K562 (cell line): Measurements from ENCODE around the gene DBNDD1. TPM values are rescaled to one million over a fixed set of nuclear protein-coding genes. Genes with fewer than 3 reads are reported as not detected.

Experiments used
- ATAC-seq: fragments of 200-7000 bp; cut with Tn5 transposase; 3 replicates; pipeline ENCODE4 v1.9.1; 2020; ENCODE audit warnings: moderate library complexity
- BruUV-seq: library from RNA; stranded (reverse); fragments of 400-500 nt; replicated peaks from 2 replicates; lab custom pipeline; 2021; lab: Mats Ljungman, UMichigan
- CTCF ChIA-PET: fragments of 300-600 bp; formaldehyde crosslinking; extraction: SDS; loops from one replicate; lab custom pipeline; 2021; ENCODE audit warnings: low intra/inter-chr PET ratio; lab: Yijun Ruan, JAX
- POLR2A ChIA-PET: fragments of 300-600, 350-650 bp; sonication (Branson Sonifier 250); formaldehyde crosslinking; extraction: SDS; loops from one replicate; lab custom pipeline; 2021; ENCODE audit warnings: antibody characterized with exemption, inconsistent platforms; lab: Yijun Ruan, JAX
- DNase-seq, 4 experiments: peaks; one replicate each; pipeline versions ENCODE4 v3.0.0 to v3.0.0-alpha.2; 2011 to 2018; ENCODE audit warnings: low spot score in 3 of 4, mixed read lengths in 3 of 4; ENCODE audit errors: extremely low read depth in 1 of 4
- FAIRE-seq: peaks from 2 replicates; lab custom pipeline; 2011; peaks lifted over from hg19 to GRCh38; lab: Jason Lieb, UNC
- H2AFZ ChIP-seq: 2 replicates; pipeline ENCODE4 v1.6.0; 2011; ENCODE audit warnings: low read depth, low read length, control low read depth, inconsistent platforms
- H3K27ac ChIP-seq: fragments of 200-600 bp; 3 replicates; pipeline ENCODE4 v1.8.0; 2011; ENCODE audit warnings: low read depth, mild to moderate bottlenecking, control low read depth, inconsistent platforms, low read length, moderate library complexity, mixed read lengths; ENCODE audit errors: extremely low read depth
- H3K27me3 ChIP-seq, 2 experiments: fragments of 300-600 bp in 1 of 2; 2 replicates in 1 of 2; 3 replicates in 1 of 2; pipeline versions ENCODE4 v1.6.0 to v1.8.0; 2011; ENCODE audit warnings: inconsistent platforms in 2 of 2, low read length in 2 of 2, mild to moderate bottlenecking in 1 of 2, mixed read lengths in 1 of 2, moderate library complexity in 1 of 2; ENCODE audit not compliant: control insufficient read depth in 2 of 2, insufficient read depth in 2 of 2
- H3K36me3 ChIP-seq: fragments of 300-600 bp; 3 replicates; pipeline ENCODE4 v1.8.0; 2011; ENCODE audit warnings: mild to moderate bottlenecking, low read length, inconsistent platforms; ENCODE audit not compliant: control insufficient read depth, insufficient read depth
- H3K4me1 ChIP-seq, 2 experiments: fragments of 200-600 bp in 1 of 2; replicated peaks in 1 of 2; 2 replicates in 1 of 2; 3 replicates in 1 of 2; pipeline versions ENCODE4 v1.5.1 to v1.8.0; 2011; ENCODE audit warnings: inconsistent platforms in 2 of 2, low read length in 2 of 2, mild to moderate bottlenecking in 1 of 2, mixed read lengths in 1 of 2, moderate library complexity in 1 of 2; ENCODE audit not compliant: control insufficient read depth in 2 of 2, insufficient read depth in 2 of 2
- H3K4me2 ChIP-seq: 2 replicates; pipeline ENCODE4 v1.6.1; 2011; ENCODE audit warnings: low read length, control low read depth, inconsistent platforms, mixed read lengths; ENCODE audit not compliant: insufficient read depth
- H3K4me3 ChIP-seq: fragments of 200-600 bp; sonication (generic), shearing (Covaris generic); 2 replicates; pipeline ENCODE4 v1.5.1; 2016; ENCODE audit warnings: control low read depth, inconsistent platforms
- H3K79me2 ChIP-seq: fragments of 200-600 bp; 3 replicates; pipeline ENCODE4 v1.8.0; 2011; ENCODE audit warnings: low read length, inconsistent platforms; ENCODE audit not compliant: control insufficient read depth, insufficient read depth
- H3K9ac ChIP-seq, 2 experiments: 2 replicates each; pipeline versions ENCODE4 v1.6.0 to v1.6.1; 2011; ENCODE audit warnings: low read depth in 2 of 2, low read length in 2 of 2, control low read depth in 1 of 2, inconsistent platforms in 1 of 2, mild to moderate bottlenecking in 1 of 2, mixed read lengths in 1 of 2; ENCODE audit not compliant: insufficient read depth in 1 of 2
- H3K9me1 ChIP-seq: one replicate; pipeline ENCODE4 v1.6.0; 2011; ENCODE audit warnings: inconsistent platforms, mild to moderate bottlenecking, low read length, moderate library complexity; ENCODE audit not compliant: control insufficient read depth, insufficient read depth
- H3K9me3 ChIP-seq: replicated peaks from 2 replicates; pipeline ENCODE4 v1.5.1; 2011; ENCODE audit warnings: low read depth, low read length, inconsistent platforms; ENCODE audit not compliant: control insufficient read depth, insufficient read depth
- H4K20me1 ChIP-seq: replicated peaks from 2 replicates; pipeline ENCODE4 v1.6.1; 2011; ENCODE audit warnings: low read length, inconsistent platforms, mixed read lengths; ENCODE audit not compliant: control insufficient read depth, insufficient read depth
- ARHGAP35 ChIP-seq: fragments of 450-650 bp; IDR thresholded peaks from 2 replicates; pipeline ENCODE4 v1.6.1; 2018; ENCODE audit not compliant: partially characterized antibody
- CBFB ChIP-seq: sonication (generic); formaldehyde crosslinking; IDR thresholded peaks from 2 replicates; pipeline ENCODE4 v1.4.0; 2020; ENCODE audit warnings: mild to moderate bottlenecking, missing genetic modification reagents
- CBX3 ChIP-seq, 2 experiments: IDR thresholded peaks; 1 replicate in 1 of 2; 2 replicates in 1 of 2; pipeline ENCODE4 v1.6.1; 2012; ENCODE audit warnings: inconsistent platforms in 2 of 2, low read length in 2 of 2, borderline replicate concordance in 1 of 2, control low read depth in 1 of 2
- DNMT1 ChIP-seq: fragments of 450-650 bp; IDR thresholded peaks from 2 replicates; pipeline ENCODE4 v1.6.1; 2016; ENCODE audit warnings: antibody characterized with exemption, mild to moderate bottlenecking
- EGR1 ChIP-seq: fragments of 450-650 bp; conservative IDR thresholded peaks from 2 replicates; pipeline ENCODE4 v1.6.1; 2017; ENCODE audit warnings: mild to moderate bottlenecking
- RBM15 ChIP-seq: fragments of 200-400 bp; formaldehyde crosslinking; IDR thresholded peaks from 2 replicates; pipeline ENCODE4 v1.6.1; 2018; ENCODE audit warnings: mild to moderate bottlenecking, low read length, moderate library complexity; ENCODE audit not compliant: insufficient read depth
- SMARCB1 ChIP-seq: IDR thresholded peaks from 2 replicates; pipeline ENCODE4 v1.6.1; 2011; ENCODE audit warnings: improper control_type of control experiment, low read depth; ENCODE audit not compliant: insufficient read length
- ZFP1 ChIP-seq: fragments of 450-650 bp; formaldehyde crosslinking; IDR thresholded peaks from 2 replicates; pipeline ENCODE4 v1.4.0; 2020; ENCODE audit warnings: mild to moderate bottlenecking, mixed read lengths
- ZNF507 ChIP-seq: conservative IDR thresholded peaks from 2 replicates; pipeline ENCODE4 v1.6.1; 2017; ENCODE audit warnings: missing genetic modification characterization, missing compliant biosample characterization
- WGBS: fragments of 100-300 bp; shearing (Covaris generic); methylation state at CpG from one replicate; pipeline ENCODE4 v1.1.6; 2016; ENCODE audit warnings: low coverage, mixed read lengths; ENCODE audit not compliant: insufficient coverage; ENCODE audit errors: missing lambda C conversion rate; 5-methylcytosine and 5-hydroxymethylcytosine counted together
- in situ Hi-C: fragments of 300-500 bp; cut with MboI; formaldehyde crosslinking; loops from 4 replicates; pipeline ENCODE4 v1.15.0; 2018; ENCODE audit warnings: inconsistent platforms, mixed read lengths
- intact Hi-C: fragments of 100-400 bp; cut with micrococcal nuclease; formaldehyde crosslinking; loops from 2 replicates; pipeline ENCODE4 v1.14.2; 2022
- polyA plus RNA-seq, 8 experiments: library from polyadenylated mRNA; depleted of rRNA in 4 of 8; stranded (reverse) in 5 of 8; unstranded in 3 of 8; fragments of >200 nt; fragmentation: Nextera tagmentation in 2 of 8; fragmentation: Illumina TruSeq in 1 of 8; extraction: Ambion mirVana in 2 of 8; extraction: Trizol in 1 of 8; gene quantifications; 2 replicates each; pipeline versions ENCODE4 v1.2.1 to v1.2.3, GENCODE V29; 2011 to 2014; ENCODE audit warnings: inconsistent platforms in 1 of 8, missing spikeins in 1 of 8
- total RNA-seq, 7 experiments: library from RNA; depleted of rRNA in 6 of 7; stranded (reverse); fragments of >200 nt in 6 of 7; fragmentation: Illumina TruSeq in 2 of 7; extraction: Trizol in 2 of 7; gene quantifications; 2 replicates each; pipeline versions ENCODE4 v1.2.1 to v1.2.3, GENCODE V29; 2011 to 2021; ENCODE audit warnings: low replicate concordance in 1 of 7
- TF ChIP-seq, protein P1 (sequence below), 2 experiments: fragments of 450-650 bp in 1 of 2; sonication (generic) in 1 of 2; formaldehyde crosslinking in 1 of 2; IDR thresholded peaks in 1 of 2; conservative IDR thresholded peaks in 1 of 2; 2 replicates each; pipeline versions ENCODE4 v1.6.1 to v1.8.1; 2016 to 2023; ENCODE audit warnings: mild to moderate bottlenecking in 2 of 2, moderate library complexity in 2 of 2, inconsistent platforms in 1 of 2, missing genetic modification reagents in 1 of 2

The DBNDD1 gene
- total and polyA plus RNA-seq, 9 of the 15 experiments (the other 6 are each of a cell fraction or from before 2014, with no cell fraction given): 0.55 to 13.0 (median 5.8) TPM

GRCh38 chr16:90011908-90012501, 7.3 kb downstream of the DBNDD1 start:
- no peak for FAIRE-seq
- intact Hi-C loops: no loop called here

GRCh38 chr16:90011508-90011819, 7.8 kb downstream of the DBNDD1 start:
- Histone ChIP-seq H4K20me1 (no peaks in the 10 kb centered on the region), H3K9me3 (no peaks in the 10 kb centered on the region), H3K27ac (no peak overlapping the region), H3K79me2 (no peaks in the 10 kb centered on the region), H3K27me3 (no peaks in the 10 kb centered on the region), H3K4me3 (no peak overlapping the region), H3K4me1 (peaks cover 0 to 41% of the 10 kb centered on the region in 2 experiments; a peak in 3 of 5 replicates), H3K9ac (no peak overlapping the region), H2AFZ (no peak overlapping the region), H3K9me1 (no peaks in the 10 kb centered on the region), H3K4me2 (no peak overlapping the region), H3K36me3 (no peaks in the 10 kb centered on the region)
- POLR2A ChIA-PET: interaction anchor here (0.9 kb wide), 1 partner anchor 22 kb away, joined by 3 read pairs; no protein-coding TSS in a partner anchor
- TF ChIP-seq EGR1 (no peak), ARHGAP35 (no peak), SMARCB1 (no peak), DNMT1 (no peak), RBM15 (no peak), ZNF507 (no peak)
- FAIRE-seq (no peak), ATAC-seq (no peak), DNase-seq (no peak)
- in situ Hi-C loops: no loop called here
- BruUV-seq: no TSS peak
- WGBS: 67% methylated on average over 5 of the region's 11 CpGs
- intact Hi-C loops: no loop called here
- CTCF ChIA-PET: no interaction called here

More at GRCh38 chr16:90011908-90012501, 7.3 kb downstream of the DBNDD1 start:
- no peaks in the 10 kb centered on the region for H3K27me3 ChIP-seq
- in situ Hi-C loops: no loop called here
- DNase-seq (no peak), ATAC-seq (peak; percentile 34; the same call in 2 of the 3 replicates)
- no peaks in the 10 kb centered on the region for H4K20me1 ChIP-seq
- no peak overlapping the region for H2AFZ ChIP-seq
- H3K27ac ChIP-seq: no peak overlapping the region
- TF ChIP-seq CBX3 (IDR thresholded peaks at IDR 0.05; ENCODE audit: borderline replicate concordance in 1 of 2, low read length in 2 of 2) (no peak), CBFB (no peak), ZFP1 (CRISPR knock-in tag) (no peak)
- TF ChIP-seq, protein P1, sequence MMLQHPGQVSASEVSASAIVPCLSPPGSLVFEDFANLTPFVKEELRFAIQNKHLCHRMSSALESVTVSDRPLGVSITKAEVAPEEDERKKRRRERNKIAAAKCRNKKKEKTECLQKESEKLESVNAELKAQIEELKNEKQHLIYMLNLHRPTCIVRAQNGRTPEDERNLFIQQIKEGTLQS (IDR thresholded peaks at IDR 0.05): no peak
- TF ChIP-seq, protein P1 (CRISPR knock-in tag; conservative IDR thresholded peaks at IDR 0.05): no peak
- TF ChIP-seq, all 486 proteins: peak for 0
- peak overlapping the region in 1 of 2 experiments; percentile 48; a peak in 1 of 4 replicates for H3K9ac ChIP-seq
- H3K4me1 ChIP-seq: peaks cover 0 to 38% of the 10 kb centered on the region in 2 experiments; a peak in 3 of 5 replicates
- CTCF ChIA-PET: no interaction called here
- H3K9me1 ChIP-seq: no peaks in the 10 kb centered on the region
- POLR2A ChIA-PET: interaction anchor here (0.9 to 1.3 kb wide), 3 partner anchors 21 to 90 kb away, joined by 3 read pairs; no protein-coding TSS in a partner anchor
- no TSS peak for BruUV-seq
- no peak overlapping the region for H3K4me3 ChIP-seq
- no peak overlapping the region for H3K4me2 ChIP-seq
- H3K36me3 ChIP-seq: no peaks in the 10 kb centered on the region
- no peaks in the 10 kb centered on the region for H3K79me2 ChIP-seq
- 41% methylated on average over 9 of the region's 12 CpGs for WGBS
- no peaks in the 10 kb centered on the region for H3K9me3 ChIP-seq
